HG02610 (cell line): ENCODE results near the gene CCDC106.

ENCODE experiments used
- ATAC-seq: cut with Tn5 transposase; IDR thresholded peaks from one replicate; pipeline ENCODE4 v1.9.1; 2021; ENCODE audit warnings: mild to moderate bottlenecking, moderate library complexity; ENCODE audit not compliant: unreplicated experiment

The CCDC106 gene

DNA sequence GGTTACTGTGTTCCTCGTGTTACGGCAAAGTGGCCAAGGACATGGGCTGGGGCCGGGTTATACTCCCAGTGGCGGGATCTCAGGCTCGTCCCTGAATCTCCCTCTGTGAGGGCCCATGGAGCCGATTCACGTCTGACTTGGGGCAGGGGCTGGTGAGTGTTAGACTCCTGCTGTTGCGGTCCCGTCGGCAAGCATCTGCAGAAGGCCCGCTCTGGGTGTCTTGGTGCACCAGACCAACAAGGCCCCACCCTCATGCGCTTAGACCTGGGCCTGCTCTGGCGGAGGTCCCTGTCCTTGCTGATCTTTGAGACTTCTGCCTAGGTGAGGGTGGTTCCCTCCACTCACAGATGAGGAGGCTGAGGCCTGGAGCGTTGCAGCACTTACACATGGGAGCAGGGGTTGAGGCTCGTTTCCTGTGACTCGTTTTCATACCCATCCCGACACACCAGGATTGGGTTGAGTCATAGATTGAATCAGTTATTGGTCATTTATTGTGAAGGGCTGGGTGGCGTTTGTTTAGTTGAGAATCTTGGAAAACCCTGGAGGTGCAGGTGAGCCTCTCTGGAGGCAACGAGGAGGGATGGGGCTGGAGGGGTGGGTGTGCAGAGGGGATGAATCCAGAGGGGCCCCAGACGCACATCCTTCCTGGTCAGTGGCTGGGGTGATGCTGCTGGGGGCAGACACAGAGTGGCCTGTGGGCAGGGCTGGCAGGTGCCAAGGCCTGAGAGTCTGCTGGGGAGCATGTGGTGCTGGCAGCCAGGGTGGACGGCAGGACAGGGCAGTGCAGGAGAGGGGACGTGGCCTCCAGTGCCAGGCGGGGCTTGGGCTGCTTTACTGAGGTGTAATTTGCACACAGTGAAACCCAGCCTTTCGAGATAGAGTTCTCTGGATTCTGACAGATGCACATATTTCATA lies 31.6 kb downstream of the CCDC106 start:
- ATAC-seq = no peak

DNA sequence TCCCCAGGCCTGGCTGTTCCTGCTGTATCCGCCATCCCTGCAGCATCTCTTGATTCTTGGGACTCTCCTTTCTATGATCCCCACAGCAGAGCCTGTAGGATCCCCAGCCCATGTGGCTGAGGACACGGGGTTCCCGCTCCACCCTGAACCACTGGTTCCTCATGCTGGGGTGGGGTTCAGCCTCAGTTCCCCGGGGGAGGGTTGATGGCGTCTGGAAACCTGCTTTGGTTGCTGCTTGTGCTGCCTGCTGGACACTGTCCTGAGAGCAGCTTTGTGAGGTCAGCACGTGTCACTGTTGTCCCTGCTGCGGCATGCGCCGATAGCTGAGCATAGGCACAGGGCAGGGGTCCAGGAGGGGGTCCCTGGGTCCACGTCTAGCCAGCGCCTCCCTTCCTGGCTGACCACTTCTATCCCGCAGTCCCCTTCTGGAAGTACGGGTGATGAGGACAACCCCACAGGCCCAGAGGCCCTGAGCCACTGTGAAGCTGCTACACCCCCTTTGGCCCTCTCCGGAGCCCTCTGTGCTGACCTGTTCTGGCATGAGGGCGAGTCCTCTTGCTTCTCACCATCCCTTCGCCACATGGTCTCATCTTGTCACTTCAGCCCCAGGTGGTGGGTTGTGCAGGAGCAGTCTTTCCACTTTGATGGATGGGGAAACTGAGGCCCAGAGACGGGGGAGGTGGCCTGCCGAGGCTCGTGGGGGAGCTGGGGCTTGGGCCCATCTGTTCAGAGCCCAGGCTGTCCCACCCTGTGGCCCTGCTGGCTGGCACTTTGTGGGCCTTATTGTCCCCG lies 32.5 kb downstream of the CCDC106 start:
- no peak for ATAC-seq

DNA sequence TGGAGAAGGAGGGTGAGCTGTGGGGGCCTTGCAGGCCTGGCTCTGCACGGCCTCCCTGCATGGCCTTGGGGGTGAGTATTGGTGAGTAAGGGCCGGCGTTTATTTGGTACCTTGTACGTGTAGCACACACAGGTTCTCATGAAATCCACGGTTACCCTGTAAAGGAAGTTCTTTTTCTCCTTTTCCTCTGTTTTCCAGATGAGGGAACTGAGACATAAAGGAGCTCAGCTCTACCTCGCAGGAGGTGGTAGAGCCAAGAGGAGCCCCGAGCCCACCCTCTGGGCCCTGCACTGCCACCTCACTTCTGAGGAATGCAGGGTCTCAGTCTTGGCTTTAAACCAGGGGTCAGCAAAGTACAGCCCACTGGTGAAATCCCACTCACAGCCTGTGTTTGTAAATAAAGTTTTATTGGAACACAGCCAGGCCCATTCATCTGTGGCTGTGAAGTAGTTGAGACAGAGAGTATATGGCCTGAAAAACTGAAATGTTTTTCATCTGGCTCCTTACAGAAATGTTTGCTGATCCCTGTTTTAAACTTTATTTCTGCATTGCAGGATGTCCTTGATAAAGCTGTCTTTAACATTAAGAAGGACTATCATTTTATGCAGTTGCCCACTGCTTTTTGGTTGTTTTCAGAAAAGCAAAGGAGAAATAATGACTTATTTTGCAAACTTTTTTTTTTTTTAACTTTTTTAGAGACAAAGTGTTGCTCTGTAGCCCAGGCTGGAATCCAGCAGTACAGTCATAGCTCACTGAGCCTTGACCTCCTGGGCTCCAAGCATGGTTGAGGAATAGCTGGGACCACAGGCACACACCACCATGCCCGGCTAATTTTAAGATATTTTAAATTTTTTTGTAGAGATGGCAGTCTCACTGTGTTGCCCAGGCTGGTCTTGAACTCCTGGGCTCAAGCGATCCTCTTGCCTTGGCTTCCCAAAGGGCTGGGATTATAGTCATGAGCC lies 33.4 kb downstream of the CCDC106 start:
- no peak for ATAC-seq

DNA sequence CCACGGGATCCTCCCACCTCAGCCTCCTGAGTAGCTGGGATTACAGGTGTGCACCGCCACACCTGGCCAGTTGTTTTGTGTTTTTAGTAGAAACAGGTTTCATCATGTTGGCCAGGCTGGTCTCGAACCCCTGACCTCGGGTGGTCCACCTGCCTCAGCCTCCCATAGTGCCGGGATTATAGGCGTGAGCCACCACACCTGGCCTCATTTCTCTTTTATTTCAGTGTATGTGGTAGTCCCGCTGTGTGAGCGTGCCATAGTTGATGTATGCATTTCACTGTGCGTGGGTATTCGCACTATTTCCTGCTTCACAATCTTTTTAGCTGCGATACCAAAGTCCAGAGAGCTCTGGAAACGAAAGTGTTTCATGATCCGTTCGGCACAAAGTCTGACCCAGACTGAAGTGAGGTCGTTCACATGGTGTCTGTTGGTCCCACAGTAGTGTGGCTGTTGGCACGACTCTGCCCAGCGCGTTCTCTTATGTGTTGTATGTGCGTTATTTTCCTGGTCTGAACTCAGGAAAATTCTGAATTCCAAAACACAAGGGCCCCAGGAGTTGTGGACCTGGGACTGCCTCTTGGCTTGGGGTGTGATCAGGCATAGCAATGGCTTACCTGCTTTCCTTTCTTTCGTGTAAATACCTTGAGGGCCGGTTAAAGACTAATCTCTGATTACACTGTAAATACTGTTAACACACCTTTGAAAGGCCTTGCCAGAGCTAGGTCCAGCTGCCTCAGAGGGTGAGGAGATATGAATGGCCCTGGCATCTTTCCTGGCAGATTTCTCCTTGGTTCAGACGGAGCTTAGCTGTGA lies 35.6 kb downstream of the CCDC106 start:
- ATAC-seq = no peak

DNA sequence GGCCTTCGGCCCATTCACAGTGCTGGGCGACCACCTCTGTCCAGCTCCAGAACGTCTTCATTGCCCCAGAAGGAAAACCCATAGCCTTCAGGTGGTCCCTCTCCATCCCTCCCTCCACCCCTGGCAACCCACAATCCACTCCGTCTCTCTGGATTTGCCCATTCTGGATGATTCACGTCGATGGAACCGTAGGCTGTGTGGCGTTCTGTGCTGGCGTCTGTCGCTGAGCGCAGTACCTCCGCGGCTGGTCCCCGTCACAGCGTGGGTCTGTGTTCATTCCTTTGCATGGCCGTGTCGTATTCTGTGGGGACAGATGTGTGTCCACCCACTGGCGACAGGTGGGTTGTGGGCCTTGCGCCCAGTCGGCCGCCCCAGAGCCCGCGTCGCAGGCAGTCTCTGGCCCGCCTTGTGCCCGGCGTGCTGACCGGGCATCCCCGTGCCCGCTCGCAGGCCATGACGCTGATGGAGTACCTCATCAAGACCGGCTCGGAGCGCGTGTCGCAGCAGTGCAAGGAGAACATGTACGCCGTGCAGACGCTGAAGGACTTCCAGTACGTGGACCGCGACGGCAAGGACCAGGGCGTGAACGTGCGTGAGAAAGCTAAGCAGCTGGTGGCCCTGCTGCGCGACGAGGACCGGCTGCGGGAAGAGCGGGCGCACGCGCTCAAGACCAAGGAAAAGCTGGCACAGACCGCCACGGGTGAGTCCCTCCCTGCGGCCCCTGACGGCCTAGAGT lies 37.1 kb downstream of the CCDC106 start:
- no peak for ATAC-seq

DNA sequence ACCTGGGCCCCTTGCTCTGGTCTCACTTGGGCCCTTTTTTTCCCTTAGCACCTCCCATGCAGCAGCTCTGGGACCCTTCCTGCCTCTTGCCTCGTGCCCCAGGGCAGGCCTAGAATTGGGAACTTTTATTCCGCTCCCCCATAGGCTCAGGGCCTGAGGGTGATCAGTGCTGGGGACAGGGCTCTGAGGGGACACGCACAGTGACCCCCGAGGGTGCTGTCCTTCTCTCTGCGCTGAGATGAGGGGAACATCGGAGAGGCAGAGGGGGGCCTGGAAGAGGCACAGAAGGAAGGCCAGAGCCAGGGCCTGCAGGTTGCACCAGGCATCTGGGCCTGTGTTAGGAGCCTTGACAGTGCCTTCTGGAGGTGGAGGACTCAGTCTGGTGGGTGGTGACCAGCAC lies 37.8 kb downstream of the CCDC106 start:
- no peak for ATAC-seq

DNA sequence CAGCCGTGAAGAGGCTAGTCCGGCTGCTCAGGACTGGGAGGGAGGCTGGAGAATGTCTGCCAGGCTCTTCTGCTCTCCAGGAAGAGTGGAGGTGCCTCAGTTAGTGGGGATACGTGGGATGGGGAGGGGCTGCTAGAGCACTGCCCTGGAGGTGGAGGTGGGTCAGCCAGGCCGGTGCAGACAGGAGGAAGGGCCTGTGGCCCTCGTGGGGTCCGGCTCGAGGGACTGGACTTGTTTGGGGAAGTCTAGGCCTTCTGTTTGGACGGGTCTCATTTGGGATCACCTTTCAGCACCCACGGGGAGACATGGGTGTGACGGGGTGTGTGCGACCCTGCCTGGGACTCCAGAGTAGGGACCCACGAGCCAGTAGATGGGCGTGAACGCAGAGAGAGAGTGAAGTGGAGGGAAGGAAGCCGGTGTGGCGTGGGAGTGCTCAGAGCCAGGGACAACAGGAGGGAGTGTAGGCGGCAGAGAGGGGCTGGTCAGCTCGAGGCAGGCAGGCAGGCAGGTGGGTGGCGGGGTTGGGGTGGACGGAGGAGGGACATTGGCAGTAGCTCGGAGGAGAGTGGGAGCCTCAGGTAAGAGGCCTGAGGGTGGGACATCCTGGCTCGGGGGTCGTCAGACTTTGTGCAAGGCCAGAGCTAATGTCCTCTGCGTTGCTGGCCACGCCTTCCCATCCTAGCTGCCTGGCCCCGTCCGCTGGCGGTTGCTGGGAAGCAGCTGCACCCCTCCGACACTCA lies 38.5 kb downstream of the CCDC106 start:
- ATAC-seq = no peak

DNA sequence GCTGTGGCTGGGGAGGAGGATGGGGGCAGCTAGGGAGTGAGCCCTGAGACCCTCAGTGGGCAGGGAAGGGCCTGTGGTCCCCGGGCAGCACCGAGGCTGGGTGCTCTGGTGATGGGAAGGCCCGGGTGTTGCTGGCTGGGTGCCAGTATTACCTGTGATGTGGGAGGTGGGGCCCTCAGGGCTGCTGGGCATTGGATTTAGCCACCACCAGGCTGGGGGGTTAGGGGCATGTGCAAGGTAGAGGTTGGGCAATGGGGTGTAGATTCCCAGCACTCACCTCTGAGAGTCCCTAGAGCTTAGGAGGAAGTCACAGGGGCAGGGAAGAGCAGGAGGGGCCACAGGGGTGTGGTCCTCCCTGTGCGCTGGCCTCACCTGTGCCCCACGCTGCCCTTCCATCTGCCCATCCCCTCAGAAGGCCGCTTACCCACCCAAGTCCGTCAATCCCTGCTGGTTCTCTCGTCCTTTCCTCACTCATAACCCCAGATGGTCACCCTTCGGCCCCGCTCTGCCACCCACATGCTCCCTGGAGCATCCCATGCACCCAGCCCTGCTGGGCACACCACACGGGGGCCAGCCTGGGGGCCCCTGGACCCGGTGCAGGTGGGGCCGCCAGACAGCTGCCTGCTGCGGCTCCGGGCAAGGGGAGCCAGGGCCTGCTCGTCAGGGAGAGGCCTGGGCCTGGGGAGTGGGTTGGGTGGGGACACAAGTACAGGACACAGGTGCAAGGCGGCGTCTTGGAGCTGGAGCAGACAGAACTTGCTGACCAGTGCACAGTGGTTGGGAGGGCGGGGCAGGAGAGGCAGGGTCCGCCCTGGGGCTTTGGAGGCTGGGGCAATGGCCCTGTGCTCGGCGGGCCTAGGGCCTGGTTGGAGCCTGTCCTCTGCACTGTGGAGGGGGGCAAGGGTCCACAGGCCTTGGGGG lies 39.5 kb downstream of the CCDC106 start:
- no peak for ATAC-seq

DNA sequence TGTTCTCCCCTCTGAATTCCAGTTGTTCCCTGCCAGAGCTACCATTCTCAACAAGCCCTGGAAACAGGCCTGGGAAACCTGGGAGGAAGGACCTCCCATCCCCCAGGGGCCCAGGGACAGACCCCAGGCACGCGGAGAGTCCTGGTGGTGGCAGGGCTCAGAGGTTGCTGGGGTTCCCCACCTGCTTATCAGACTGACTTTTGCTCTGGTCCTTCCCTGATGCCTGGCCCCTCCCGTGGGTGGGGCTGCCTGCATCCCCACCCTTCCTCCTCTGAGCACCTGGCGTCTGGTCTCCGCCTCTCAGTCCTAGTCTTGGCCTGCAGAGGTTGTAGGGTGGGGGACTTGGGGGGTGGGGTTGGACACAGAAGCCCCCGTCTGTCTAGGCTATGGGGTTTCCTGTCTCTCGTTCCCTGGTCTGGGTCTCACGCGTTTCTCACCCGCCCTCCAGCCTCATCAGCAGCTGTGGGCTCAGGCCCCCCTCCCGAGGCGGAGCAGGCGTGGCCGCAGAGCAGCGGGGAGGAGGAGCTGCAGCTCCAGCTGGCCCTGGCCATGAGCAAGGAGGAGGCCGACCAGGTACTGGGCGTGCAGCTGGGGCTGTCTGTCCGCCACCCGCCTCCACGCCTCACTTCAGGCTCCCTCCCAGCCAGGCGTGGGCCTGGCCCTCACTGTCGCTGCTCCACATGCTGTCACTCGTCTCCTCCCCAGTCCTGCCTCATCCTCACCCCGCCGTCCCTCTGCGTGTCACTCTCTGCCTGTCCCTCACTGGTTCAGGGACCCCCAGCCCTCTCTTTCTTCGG lies 40.6 kb downstream of the CCDC106 start:
- no peak for ATAC-seq

DNA sequence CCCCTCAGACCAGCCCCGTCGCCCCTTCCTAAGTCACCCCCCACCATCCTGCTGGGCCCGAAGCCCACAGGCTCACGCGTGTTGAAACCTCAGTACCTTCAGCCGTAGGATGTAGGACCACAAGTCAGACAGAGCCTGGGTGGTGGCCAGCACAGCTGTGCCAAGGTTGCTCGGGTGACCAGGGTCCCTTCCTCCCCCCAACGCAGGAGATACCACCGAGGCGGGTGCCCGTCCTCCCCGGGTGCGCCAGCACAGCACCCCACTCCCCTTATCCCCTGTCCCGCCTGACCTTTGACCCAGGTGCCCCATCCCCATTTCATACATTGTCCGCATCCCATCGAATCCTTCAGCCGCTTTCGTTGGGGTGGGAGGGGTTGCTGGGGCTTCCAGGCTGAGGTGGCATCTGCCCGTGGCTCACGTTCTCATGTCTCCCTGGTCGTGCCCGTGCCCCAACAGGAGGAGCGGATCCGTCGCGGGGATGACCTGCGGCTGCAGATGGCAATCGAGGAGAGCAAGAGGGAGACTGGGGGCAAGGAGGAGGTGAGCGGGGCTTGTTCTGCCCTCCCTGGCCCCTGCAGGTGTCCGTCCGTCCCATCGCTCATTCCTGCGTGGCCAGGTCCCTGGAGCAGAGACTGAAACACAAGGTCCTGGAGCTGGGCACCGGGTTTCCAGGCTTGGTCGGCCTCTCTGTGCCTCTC lies 41.5 kb downstream of the CCDC106 start:
- ATAC-seq = no peak

DNA sequence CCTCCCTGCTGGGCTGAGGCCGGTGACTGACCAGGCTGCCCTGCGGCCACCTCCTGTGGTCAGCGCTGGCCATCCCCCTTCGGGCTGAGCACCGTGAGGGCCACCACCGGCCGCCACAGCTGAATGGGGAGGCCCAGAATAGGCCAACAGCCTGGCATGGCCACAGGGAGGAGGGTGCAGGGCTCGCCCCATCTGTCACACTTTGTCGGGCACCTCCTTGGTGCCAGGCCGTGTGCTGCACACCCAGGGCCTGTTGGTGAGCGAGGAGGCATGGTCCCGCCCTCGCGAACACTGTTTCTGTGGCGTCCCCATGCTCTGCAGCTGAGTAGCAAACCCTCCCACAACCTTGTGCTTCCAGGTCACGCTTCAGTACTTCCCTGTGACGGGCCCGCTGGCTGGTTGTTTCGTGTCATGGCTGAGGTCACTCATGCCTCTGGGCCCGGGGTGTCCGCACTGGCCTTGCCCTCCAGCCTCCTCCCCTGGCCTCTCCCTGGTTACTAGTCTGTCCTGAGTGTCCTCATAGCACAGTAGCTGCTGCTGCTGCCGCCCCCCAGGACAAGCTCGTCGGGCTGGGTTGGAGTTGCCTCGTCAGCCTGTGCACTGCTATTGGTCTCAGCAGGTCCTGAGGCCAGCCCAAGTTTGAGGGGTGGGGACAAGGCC lies 42.2 kb downstream of the CCDC106 start:
- ATAC-seq = no peak

DNA sequence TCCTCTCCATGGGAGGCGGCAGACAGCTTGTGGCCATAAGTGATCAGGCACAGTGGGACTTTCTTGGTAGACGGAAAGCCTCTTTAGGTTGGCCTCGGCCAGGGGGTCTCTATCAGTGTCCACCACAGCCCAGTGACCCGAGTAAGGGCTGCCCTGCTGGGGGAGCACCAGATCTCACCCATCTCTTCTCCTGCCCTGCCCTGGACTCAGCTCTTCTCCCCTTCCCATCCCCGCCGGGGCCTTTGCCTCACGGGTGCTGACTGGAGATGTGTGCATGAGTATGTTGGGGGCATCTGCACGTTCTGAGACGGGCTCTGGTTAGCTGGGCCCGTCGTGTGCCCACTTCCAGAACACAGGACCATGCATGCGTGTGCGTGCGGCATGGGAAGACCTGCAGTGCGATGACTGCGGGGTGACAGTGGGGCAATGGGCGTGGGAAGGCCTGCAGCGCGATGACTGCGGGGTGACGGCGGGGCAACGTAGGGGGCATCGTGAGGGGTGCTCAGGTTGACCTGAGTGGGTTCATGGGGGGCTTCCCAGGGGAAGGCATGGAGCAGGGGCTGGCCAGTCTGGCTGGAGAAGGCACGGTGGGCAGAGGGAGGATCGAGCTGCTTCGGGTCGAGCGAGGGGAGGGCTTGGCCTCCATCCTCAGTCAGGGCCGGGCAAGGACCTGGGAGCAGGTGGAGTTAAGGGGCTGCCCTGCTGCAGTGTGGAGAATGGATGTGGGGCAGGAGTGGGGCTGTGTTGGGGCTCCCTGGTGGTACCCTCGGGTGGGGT lies 42.9 kb downstream of the CCDC106 start:
- ATAC-seq = no peak

DNA sequence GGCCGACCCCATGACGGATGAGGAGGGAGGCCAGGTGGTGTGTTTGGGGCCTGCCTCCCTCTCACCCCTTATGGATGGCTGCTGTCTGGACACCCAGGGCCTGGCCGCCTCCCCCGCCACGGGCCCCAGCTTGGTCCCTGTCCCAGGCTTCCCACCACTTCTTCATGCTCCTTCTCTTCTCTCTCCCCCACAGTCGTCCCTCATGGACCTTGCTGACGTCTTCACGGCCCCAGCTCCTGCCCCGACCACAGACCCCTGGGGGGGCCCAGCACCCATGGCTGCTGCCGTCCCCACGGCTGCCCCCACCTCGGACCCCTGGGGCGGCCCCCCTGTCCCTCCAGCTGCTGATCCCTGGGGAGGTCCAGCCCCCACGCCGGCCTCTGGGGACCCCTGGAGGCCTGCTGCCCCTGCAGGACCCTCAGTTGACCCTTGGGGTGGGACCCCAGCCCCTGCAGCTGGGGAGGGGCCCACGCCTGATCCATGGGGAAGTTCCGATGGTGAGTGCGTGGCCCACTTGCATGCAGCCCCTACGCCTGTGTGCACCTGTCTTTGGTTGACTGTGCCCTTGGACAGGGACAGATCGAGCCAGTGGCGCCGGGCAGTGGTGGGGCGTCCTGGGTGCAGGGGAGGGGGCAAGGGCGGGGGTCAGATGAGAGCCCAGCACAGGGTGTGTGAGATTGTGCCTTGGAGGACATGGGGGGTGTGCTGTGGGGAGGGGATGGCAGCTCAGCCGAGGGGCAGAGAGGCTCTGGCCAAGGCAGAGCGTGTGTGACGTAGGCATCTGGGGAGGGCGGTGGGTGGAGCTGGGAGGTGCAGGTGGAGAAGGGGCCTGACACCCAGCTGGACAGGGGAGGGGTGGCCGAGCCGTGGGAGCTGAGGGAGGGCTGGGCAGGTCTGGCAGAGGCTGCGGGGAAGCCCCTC lies 43.8 kb downstream of the CCDC106 start:
- ATAC-seq = no peak

DNA sequence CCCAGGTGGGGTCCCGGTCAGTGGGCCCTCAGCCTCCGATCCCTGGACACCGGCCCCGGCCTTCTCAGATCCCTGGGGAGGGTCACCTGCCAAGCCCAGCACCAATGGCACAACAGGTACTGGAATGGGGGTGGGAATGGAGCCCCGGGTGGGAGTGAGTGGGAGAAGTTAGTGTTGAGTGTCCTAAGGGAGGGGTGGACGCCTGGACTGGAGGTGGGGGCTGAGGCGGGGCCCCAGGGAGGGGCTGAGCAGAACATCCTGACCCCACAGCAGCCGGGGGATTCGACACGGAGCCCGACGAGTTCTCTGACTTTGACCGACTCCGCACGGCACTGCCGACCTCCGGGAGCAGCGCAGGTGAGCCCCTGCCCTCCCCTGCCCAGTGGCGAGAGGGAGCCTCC lies 44.7 kb downstream of the CCDC106 start:
- ATAC-seq = no peak
